Mucosa of descending colon (tissue), 3 donors: ENCODE results near the gene CDK14. TPM values are rescaled to one million over a fixed set of nuclear protein-coding genes. Genes with fewer than 3 reads are reported as not detected.

Experiments used
- ATAC-seq: fragments of 200-7000 bp; cut with Tn5 transposase; one replicate; pipeline ENCODE4 v1.9.1; 2020; ENCODE audit warnings: mild to moderate bottlenecking, moderate library complexity
- DNase-seq, 3 donors: peaks; one replicate each; pipeline ENCODE4 v3.0.0-alpha.2; 2020
- H3K36me3 ChIP-seq: fragments of 200-600 bp; one replicate; pipeline ENCODE4 v1.8.0; 2021; ENCODE audit warnings: low read depth, mild to moderate bottlenecking
- H3K4me1 ChIP-seq: fragments of 200-600 bp; one replicate; pipeline ENCODE4 v1.8.0; 2021; ENCODE audit warnings: low read depth, mild to moderate bottlenecking
- H3K4me3 ChIP-seq: fragments of 200-600 bp; one replicate; pipeline ENCODE4 v1.8.0; 2021; ENCODE audit warnings: mild to moderate bottlenecking
- H3K9me3 ChIP-seq: fragments of 200-600 bp; one replicate; pipeline ENCODE4 v1.8.0; 2021; ENCODE audit warnings: mild to moderate bottlenecking
- CTCF ChIP-seq: fragments of 200-600 bp; IDR thresholded peaks from one replicate; pipeline ENCODE4 v1.8.0; 2022; ENCODE audit warnings: antibody characterized with exemption, mild to moderate bottlenecking
- intact Hi-C, 2 donors: fragments of 100-400 bp; cut with DNase I in 1 of 2; cut with micrococcal nuclease in 1 of 2; formaldehyde crosslinking; loops; one replicate each; pipeline versions ENCODE4 v1.11.0 to v1.11.1; 2022; cut with DNase I, micrococcal nuclease
- total RNA-seq, 3 donors: library from RNA; stranded (reverse); fragmentation: NEBNext Ultra II Directional in 2 of 3; extraction: Animal tissue kit (Norgen Biotek cat#: 25700) in 2 of 3; gene quantifications; one replicate each; pipeline versions ENCODE4 v1.2.1 to v1.2.4, GENCODE V29; 2021 to 2023
- donor health status: DM: no; HTN: no; CAD: no; lungs with moderate emphysema.
- donor health status: DM: no; HTN: no; CAD: no.
- donor health status: DM: no; HTN: yes; CAD: no.

Gene CDK14
- total RNA-seq, 3 donors from 2014 or later: 5.4 to 24.4 (median 5.6) TPM

GRCh38 chr7:91064052-91064451, 467.9 kb downstream of the CDK14 start:
- intact Hi-C loops: no loop called here
- Histone ChIP-seq H3K36me3 (no peaks in the 10 kb centered on the region), H3K4me1 (no peaks in the 10 kb centered on the region), H3K4me3 (no peak overlapping the region), H3K9me3 (no peaks in the 10 kb centered on the region)
- DNase-seq (no peak), ATAC-seq (no peak)
- no peak for TF ChIP-seq CTCF

DNA sequence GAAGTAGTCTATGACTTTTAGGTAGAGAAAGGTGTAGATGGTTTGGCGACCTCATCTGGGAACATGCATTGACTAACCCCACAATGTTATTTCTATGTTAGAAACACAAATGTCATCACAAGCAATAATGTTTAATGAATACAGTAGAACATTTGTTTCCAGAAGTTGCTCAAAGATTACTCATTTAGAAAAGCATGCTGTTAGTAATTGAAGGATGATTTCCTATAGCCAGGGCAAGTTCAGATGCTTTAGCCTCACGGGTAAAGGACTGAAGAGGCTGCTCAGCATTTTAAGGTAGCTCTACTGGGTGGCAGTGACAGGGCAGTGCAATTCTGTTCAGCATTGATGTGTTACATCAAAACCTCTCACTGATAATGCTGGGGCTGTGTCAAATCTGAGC, 468.8 kb downstream of the CDK14 start:
- Histone ChIP-seq H3K4me3 (no peak overlapping the region), H3K9me3 (no peaks in the 10 kb centered on the region), H3K36me3 (no peaks in the 10 kb centered on the region), H3K4me1 (no peaks in the 10 kb centered on the region)
- ATAC-seq (no peak), DNase-seq (no peak)
- intact Hi-C loops: no loop called here
- TF ChIP-seq CTCF: no peak

DNA sequence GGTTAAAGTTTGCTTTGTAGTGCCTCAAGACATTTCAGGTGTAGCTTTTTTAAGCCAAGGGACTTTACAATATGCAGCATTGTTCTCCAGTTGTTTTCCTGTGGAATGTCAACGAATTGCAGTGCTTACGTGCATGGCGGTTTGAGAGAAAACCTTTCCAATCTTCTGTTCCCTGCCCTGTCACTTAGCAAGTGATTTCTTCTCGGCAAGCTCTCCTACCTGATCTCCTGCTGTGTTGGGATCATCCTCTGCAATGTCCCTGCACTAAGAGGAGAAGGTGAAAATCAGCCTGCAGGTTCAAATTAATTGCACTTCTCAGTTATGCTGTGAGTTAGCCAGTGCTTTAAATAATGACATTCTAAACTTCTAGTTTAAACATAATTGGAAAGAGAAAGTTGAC, 470.5 kb downstream of the CDK14 start:
- Histone ChIP-seq H3K4me3 (no peak overlapping the region), H3K4me1 (no peaks in the 10 kb centered on the region), H3K9me3 (no peaks in the 10 kb centered on the region), H3K36me3 (no peaks in the 10 kb centered on the region)
- DNase-seq: no peak
- no peak for TF ChIP-seq CTCF
- intact Hi-C loops: no loop called here
- no peak for ATAC-seq

GRCh38 chr7:91067242-91067641, 471.1 kb downstream of the CDK14 start:
- Histone ChIP-seq H3K4me1 (no peaks in the 10 kb centered on the region), H3K36me3 (no peaks in the 10 kb centered on the region), H3K4me3 (no peak overlapping the region), H3K9me3 (no peaks in the 10 kb centered on the region)
- ATAC-seq (no peak), DNase-seq (no peak)
- intact Hi-C loops: no loop called here
- no peak for TF ChIP-seq CTCF

- TF ChIP-seq CTCF: no peak
- H3K4me1 ChIP-seq: no peaks in the 10 kb centered on the region
- H3K4me3 ChIP-seq: no peak overlapping the region
- no peaks in the 10 kb centered on the region for H3K9me3 ChIP-seq
- DNase-seq: no peak
- ATAC-seq: no peak
- H3K36me3 ChIP-seq: no peaks in the 10 kb centered on the region
- intact Hi-C loops: no loop called here
Measured at GRCh38 chr7:91068136-91068795, 472.1 kb downstream of the CDK14 start.

- Histone ChIP-seq H3K9me3 (no peaks in the 10 kb centered on the region), H3K4me1 (no peaks in the 10 kb centered on the region), H3K36me3 (no peaks in the 10 kb centered on the region), H3K4me3 (no peak overlapping the region)
- intact Hi-C loops: no loop called here
- TF ChIP-seq CTCF: no peak
- DNase-seq (no peak), ATAC-seq (no peak)
Measured at GRCh38 chr7:91069146-91069545, 473.0 kb downstream of the CDK14 start.
